HG03060 (cell line): ENCODE results near the gene AATK.

ENCODE experiments used
- ATAC-seq: cut with Tn5 transposase; IDR thresholded peaks from one replicate; pipeline ENCODE4 v1.9.1; 2021; ENCODE audit warnings: low read depth, moderate number of reproducible peaks; ENCODE audit not compliant: unreplicated experiment

AATK gene

GRCh38 chr17:81131486-81132196 is 34.4 kb downstream of the AATK start:
- ATAC-seq, result no peak

DNA sequence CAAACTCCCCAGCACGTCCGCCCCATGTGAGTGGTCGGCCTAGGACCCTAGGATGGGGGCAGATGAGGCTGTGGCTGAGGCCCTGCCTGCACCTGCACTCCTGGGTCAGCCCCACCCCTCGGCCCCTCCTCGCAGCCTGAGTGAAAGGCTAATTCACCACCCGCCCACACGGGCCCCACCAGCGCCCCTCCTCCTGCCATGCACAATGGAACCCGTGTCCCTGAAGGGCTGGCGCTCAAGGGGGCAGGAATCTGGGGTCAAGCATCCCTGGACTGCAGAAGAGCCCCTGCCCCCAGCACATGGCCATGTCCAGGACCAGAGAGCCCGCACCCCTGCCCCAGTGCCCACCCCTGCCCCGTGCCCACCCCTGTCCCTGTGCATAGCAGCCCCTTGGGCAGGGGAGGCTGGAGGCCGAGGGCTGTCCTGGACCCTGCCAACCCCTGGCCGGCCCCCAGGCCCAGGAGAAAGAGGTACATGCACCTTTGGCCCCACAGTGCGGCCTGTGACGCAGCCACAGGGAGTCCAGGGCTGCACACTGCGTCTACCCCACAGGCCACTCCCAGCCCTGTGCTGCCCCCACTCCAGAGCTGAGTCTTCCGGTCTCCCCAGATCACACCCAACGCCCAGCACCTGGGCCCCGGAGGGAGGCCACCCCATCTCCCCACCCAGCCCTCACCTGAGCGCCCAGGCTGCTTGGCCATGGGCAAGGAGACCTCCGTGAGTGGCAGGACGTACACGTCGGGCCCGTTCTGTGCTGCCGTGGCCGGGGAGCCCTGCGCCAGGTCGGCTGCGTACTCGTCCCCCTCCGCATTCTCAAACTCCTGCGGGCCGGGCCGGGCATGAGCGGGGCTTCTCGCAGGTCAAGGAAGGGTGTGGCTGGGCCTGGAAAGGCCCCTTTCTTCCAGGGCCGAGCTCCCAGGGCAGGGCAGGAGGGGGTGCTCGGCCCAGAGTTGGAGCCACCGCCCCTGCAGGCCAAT is 35.3 kb downstream of the AATK start:
- no peak for ATAC-seq

- no peak for ATAC-seq
Observed at GRCh38 chr17:81129711-81130367, 36.2 kb downstream of the AATK start.

- ATAC-seq, result no peak
Observed at GRCh38 chr17:81129289-81129688, 36.7 kb downstream of the AATK start.

DNA sequence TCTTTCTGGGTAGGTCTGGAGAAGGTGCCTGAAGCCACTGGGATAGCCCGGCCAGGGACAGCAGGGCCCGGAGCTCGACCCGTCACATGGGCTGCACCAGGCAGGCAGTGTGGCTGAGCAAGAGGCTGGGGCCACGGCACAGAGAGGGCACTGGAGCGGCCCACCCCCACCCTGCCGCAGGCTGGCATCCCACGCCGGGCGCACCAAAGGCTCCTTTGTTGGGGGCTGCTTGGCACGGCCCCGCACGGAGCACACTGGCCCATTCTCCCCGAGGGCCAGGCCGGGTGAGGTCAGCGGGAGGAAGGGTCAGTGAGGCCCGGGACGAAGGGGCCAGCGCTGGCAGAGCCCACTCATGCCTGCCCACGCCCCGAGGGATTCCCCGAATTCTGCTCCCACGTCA is 37.2 kb downstream of the AATK start:
- ATAC-seq, result no peak

DNA sequence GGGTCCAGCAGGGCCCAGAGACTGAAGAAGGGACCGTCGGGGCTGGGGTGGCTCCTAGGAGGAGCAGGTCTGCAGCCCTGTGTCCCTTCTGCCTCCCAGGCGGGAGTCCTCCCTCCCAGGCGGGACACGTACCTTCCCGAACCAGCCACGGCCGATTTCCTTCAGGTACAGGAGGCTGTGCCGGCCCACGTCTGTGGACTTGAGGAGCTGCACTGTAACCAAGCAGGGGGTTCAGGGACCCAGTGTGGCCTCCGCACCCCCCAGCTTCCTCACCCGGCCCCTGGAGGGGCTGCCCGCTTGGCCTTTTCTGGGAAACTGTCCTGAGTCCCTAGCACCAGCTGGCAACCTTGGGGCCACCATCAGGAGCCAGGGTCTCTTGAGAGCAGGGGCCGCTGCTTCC is 37.7 kb downstream of the AATK start:
- no peak for ATAC-seq

DNA sequence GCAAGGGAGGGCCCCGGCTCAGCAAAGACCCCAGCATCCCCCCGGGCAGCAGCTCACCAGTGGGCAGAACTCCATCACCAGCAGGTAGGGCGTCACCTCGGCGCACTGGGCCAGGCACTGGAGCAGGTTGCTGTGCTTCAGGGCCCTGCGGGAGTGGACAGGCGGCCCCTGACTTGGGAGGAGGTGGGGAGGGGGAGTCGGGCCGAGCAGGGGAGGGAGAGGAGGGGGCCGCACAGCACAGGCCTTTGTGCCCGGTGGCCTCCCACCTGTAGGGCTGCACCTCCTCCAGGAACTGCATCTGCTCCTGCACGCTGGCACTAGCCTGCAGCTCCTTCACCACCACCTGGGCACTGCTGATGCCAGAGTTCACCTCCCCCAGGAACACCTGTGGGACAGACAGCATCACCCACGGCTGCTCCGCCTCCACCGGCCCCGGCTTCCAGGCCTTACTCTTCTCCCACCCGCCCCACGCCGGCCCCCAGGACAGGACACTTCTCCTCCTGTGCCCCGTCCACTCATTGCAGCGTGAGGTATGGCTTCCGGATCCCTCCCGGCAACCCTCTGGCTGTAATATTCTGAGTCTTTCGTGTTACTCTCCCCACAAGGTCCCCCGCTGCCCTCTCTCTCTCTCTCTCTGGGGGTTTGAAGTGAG is 38.4 kb downstream of the AATK start:
- ATAC-seq, result no peak

GRCh38 chr17:81127133-81127455 is 38.9 kb downstream of the AATK start:
- ATAC-seq, result no peak

DNA sequence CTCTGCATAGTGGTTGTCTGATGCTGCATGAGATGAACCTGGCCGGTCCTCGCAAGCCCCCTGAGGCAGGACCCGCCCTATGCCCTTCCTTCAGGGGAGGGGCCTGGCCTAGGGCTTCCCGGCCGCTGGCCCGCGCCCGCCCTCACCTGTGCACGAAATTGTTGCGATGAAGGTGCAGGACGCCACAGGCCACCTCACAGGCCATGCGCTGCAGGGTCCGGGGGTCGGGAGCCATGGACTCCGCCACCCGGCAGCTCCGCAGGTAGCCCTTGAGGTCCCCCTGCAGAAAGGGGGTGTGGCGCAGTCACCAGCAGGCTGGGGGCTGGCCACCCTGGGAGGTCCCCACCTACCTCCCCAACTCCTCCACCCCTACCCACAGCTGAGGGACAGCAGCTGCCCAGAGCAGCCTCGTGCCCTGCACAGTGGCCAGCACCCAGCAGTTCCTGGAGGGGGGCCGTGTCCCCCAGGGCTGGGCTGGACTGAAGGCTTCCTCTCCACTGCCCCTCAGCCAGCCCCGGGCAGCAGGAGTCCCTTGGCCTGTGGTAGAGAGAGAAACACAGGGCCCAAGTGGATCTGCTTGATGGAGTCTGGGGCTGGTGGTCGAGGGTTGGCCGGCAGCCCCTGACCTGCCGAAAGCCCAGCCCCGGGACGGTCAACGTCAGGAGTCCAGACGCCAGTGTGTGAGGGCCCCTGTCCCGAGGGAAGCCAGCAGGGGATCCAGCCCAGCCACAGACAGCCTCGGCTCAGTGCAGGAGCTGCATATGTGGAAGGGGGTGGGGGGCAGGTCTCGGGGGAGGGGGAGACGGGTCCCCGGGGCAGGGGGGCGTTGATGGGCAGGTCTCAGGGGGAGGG is 39.5 kb downstream of the AATK start:
- ATAC-seq, result no peak

DNA sequence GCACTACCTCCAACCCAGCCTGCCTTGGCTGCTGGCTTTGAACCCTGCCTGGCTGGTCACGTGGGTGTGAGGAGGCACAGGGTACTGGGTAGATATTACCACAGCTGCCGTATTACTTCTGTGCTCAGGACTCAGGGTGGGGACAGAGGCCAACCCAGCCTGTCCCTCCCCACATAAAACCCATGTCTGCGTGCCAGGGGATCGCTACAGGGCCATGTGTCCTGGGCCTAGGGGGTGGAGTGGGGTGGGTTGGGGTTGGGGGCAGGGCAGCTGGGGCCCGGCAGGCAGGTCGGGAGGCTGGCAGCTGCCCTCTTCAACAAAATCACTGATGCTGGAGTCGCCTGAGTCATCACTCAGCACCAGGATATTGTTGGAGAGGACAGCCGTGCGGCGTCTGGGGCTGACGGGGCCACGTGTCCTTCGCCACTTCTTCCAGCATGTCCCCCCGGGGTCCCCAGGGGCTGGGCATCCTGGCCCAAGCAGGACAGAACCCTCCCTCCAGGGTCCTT is 40.4 kb downstream of the AATK start:
- ATAC-seq, result no peak

DNA sequence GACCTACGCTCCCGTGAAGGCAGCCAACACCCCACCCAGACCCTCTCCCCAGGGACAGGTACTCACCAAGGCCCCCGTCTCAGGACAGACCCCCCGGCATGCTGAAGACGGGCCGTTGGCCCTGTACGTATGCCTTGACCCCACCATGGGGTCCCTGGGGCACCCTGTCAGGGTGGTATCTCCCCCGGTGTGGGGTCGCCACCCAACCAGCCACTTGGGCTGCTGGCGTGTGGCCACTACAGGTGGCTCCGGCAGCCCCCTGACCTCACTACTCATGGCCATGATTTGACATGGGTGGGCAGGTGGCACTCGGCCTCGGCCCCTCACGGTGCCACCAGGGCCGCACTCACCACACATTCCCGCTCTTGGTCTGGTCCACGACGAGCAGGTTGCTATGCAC is 41.6 kb downstream of the AATK start:
- no peak for ATAC-seq

- no peak for ATAC-seq
Observed at GRCh38 chr17:81123052-81124048, 42.7 kb downstream of the AATK start.

- ATAC-seq, result no peak
Observed at GRCh38 chr17:81121841-81122733, 43.9 kb downstream of the AATK start.

GRCh38 chr17:81120695-81121621 is 45.1 kb downstream of the AATK start:
- ATAC-seq, result no peak

DNA sequence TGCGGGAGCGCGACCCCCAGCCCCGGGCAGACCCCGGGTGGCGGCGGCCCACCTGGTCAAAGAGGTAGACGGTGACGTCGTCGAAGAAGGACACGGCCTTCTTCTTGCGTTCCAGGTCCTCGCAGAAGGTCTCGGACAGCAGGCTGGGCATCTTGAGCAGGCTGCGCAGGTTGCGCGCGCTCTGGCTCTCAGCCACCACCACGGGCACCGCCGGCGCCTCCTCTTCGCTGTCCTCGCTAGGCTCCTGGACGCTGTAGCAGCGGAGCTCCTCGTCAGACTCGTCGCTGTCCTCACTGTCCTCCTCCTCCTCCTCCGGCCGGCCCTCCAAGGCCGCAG is 45.9 kb downstream of the AATK start:
- ATAC-seq, result no peak

DNA sequence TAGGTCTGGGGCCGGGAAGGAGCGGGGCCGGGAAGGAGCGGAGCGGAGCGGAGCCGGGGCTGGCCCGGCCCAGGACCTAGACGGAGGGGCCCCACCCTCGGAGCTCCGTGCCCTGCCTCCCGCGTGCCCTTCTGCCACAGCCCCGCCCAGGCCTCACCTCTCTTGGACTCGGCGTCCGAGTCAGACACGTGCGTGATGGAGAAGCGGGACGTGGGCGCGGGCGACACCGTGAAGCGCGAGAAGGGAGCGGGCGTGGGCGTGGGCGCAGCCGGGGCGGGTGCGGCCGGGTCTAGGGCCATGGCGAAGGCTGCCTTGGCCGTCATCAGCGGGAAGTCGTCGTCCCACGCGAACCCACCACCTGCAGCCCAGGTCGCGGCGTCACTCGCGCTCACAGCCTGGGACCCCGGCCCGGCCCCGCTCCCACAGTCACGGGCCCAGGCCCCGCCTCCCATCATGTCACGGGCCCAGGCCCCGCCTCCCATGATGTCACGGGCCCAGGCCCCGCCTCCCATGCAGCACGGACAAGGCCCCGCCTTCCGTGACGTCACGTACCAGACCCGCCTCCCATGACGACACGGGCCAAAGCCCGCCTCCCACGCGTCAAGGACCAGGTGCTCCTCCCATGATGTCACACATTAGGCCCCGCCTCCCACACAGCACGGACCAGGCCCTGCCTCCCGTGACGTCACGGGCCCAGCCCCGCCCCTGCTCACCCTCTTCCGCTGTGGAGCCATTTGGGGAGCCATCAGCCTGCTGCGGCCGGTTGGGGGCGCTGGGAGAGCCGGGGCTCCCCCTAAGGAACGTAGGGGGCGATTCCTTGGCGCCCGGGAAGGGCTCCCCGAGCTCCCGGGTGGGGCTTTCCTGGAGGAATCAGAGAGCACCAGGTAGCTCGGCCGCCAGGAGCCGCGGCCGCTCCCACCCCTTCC is 46.5 kb downstream of the AATK start:
- no peak for ATAC-seq
